CD4-positive, alpha-beta T cell treated with Interleukin-17A for 4 hours (primary cell): ENCODE results near the gene TRMU.

Experiments used
- DNase-seq: peaks from one replicate; pipeline ENCODE4 v3.0.0-alpha.2; 2020; ENCODE audit warnings: mixed read lengths

Gene TRMU

DNA sequence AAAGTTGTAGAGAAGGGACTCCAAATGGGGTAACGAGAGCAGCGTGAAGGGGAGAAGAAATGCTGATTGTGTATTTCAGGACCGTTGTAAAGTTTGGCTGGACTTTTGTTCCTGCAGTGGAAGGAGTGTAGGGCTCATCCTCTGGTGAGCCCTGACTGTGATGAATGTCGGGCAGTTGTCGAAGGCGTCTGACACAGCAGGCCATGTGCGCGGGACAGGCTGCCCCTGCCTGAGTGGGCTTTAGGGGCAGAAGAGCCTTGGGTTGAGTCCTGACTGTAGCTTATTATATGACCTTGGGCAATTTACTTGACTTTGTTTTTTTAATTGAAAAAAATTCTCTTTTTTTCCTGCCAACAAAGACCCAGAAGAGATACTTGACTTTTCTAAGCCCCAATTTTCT lies 3.1 kb downstream of the TRMU start:
- no peak for DNase-seq

GRCh38 chr22:46339956-46340355 lies 4.4 kb downstream of the TRMU start:
- no peak for DNase-seq

DNA sequence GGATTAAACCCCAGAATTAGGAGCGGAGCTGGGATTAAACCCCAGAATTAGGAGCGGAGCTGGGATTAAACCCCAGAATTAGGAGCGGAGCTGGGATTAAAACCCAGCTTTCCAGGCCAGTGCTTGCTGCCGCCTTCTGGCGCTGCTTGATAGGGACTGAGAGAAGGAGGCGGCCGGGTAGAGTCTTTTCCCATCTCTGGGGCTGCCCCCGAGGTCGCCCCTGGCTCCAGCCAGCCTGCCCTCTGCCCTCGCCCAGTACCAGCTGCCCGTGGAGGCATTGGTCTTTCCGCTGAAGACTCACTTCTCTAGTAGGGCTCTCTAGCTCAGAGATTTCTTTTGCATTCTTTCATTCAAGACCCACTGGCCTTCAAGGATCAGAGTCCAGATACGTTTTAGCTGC lies 5.2 kb downstream of the TRMU start:
- no peak for DNase-seq

GRCh38 chr22:46346680-46347405 lies 11.3 kb downstream of the TRMU start:
- DNase-seq, result no peak

- DNase-seq, result no peak
These were observed 12.1 kb downstream of the TRMU start for GRCh38 chr22:46347646-46348045.

GRCh38 chr22:46348099-46348695 lies 12.7 kb downstream of the TRMU start:
- DNase-seq, result no peak

- no peak for DNase-seq
These were observed 13.7 kb downstream of the TRMU start for GRCh38 chr22:46349238-46349637.

DNA sequence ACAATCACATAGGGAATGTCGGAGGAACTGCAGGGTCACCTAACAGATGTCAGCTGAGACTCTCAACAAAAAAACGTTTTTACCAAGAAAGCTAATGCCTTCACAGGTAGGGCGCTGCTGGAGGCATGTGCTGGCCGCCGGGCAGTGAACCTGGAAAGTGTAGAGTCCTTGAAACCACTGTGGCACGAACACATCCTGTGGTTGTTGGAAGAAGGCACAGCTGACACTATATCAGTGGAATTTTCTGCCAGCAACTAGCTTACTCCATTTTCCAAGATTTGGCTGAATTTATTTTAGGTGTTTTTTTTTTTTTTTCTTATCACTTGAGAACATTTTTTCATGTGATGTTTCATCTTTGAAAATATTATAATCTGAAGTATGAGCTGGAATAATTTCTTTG lies 14.2 kb downstream of the TRMU start:
- no peak for DNase-seq

- no peak for DNase-seq
These were observed 14.6 kb downstream of the TRMU start for GRCh38 chr22:46350121-46350520.

DNA sequence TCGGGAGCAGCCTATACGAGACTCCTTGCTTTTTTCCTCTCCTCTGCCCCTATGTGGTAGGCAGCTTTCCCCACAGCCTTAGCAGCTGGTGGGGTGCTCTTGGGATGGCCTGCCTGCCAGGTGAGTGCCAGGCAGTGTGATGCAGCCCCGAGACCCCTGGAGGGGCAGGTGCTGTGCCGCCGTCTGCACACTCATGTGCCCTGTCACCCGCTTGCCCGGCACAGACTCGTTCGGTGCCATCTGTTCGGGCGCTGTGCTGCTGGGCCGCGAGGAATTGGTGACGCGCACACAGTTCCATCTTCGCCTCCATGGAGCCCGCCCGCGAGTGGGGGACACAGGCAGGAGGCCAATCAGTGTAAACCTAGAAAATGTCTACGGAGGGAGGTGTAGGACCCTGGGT lies 15.1 kb downstream of the TRMU start:
- DNase-seq, result no peak

- DNase-seq, result no peak
These were observed 15.7 kb downstream of the TRMU start for GRCh38 chr22:46351131-46351735.

DNA sequence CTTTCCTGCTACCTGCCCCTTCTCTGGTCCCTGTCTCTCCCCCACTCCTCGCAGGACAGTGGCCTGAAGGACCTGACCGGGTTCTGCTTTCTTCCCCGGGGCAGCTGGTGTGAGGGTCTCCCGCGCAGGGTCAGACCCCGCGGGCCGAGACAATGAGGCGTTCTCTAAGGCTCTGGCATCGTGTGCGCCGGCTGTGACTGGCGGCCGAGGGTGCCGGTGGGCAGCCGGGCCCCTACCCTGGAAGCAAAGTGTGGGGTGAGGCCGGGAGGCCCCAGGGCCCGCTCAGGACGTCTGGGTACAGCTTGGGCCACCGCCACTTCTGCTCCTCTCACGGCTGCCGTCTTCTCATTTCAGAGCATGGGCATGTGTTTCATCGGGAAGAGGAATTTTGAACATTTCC lies 16.3 kb downstream of the TRMU start:
- DNase-seq, result no peak

DNA sequence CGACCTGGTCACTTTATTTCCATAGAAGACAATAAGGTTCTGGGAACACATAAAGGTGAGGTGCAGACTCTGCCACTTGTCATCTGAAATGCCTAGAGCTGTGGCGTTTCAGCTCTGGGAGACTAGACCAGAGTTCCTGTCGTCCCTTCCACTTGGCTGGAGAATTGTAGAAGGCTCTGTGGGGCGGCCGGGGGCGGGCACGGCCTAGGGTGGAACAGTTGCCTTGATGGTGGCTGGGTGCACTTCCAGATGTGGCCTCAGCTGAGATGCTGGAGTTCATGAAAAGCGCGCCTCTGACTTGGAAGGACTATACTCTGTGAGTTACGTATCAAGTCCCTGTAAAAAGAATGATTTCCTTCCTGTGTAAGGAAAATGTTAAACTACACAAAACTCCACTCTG lies 16.8 kb downstream of the TRMU start:
- DNase-seq, result no peak

DNA sequence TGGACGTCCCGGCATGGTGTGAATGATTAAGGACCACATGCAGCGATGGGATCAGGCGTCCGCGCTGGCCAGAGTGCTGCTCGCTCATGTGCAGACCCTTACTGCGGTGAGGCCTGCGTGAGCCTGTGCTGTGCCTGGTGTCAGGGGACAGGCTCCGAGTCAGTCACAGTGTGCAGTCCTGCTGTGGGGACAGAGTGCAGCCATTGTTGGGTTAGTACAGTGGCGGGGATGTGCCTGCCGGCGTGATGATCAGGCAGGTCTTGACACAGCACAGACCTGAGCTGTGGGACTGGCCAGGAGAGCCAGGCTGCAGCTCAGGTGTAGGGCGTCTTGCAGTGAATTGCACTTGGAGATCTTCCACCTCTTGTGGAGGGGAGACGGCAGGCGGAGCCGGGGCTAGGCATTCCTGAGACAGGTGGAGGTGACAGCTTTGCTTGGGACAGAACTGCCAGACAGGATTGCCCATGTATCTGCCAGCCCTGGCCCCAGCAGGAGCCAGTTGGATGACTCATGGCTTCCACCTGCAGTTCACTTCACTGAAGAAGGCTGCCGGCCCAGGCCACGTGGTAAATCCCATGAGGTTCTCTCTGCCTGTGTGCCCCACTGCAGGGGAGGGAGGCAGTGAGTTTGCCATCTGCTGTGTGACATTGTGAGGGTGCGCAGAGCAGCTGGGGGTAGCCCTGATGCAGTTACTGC lies 17.3 kb downstream of the TRMU start:
- DNase-seq, result no peak

DNA sequence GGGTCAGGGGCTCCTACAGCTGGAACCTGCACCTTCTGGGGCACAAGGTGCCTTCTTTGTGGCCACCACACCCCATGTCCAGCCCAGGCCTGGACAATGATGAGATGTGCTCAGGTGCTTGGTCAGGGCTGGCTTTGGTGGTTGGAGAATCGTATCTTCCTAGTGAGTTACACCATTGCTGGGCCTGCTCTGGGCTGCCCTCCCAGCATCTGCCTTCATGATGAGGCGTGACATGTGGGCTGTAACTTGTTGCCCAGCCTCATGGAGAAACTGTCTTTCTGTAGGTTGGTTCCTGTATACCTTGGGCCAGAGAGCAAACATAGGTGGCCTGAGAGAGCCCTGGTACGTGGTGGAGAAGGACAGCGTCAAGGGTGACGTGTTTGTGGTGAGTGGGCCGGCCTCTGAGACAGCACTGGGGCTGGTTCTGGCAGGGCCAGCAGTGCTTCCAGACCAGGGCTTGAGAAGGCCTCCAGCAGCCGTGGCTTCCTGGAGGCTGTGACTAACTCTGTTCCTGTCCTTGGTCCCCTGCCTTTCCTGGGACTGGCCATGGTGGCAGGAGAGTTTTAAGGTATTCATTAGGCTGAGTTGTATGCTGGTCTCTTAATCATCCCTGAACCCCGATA lies 18.1 kb downstream of the TRMU start:
- DNase-seq, result no peak

DNA sequence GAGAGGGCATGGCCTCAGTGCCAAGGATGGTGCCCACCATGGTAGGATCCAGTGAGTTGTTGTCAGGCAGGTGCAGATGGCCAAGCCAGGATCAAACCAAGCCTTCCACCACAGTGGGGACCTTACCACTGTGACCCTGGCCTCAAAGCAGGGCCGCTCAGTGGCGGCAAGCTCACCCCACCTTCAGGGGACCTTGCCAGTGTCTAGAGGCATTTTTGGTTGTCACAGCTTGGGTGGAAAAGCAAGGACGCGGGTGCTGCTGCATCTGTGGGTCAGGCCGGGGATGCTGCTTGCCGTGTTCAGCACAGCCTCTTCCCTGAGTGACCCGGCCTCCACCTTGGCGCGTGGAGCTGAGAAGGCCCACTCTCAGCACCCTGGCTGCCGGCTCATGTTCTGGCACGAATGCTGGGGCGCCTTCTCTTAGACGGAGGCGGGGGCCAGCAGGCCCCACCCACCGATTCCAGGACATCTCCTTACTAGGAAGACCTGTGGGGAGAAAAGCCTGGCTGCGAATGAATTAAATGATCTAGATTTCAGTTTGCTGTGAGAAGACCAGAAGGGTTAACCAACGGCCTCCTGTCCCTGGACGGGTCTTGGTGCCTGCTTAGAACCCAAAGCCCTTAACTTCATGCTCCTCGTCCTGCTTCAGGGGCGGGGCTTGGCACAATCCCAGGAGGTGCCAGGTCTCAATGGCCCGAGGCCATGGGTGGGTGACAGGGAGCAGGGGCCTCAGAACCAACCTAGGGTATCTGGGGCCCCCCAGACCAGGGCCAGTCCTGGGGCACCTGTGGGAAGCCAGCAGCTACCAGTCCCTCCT lies 18.9 kb downstream of the TRMU start:
- no peak for DNase-seq

DNA sequence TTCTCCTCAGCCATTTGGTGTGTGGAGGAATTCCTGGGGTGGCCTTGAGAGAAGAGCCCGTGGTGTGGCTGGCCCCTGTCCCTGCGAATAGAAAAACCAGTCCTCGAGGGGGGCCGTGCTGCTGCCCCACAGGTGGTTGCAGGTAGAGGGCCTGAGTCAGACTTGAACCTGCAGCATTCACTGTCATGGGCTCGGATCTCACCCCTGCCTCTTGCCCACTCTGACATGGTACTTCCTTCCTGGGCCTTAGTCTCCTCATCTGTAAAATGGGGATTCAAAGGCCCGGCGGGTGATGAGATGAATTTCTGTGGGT lies 19.4 kb downstream of the TRMU start:
- no peak for DNase-seq

- peak; percentile 62 for DNase-seq
These were observed 20.0 kb downstream of the TRMU start for GRCh38 chr22:46355369-46355995.

GRCh38 chr22:46355996-46356471 lies 20.5 kb downstream of the TRMU start:
- no peak for DNase-seq

DNA sequence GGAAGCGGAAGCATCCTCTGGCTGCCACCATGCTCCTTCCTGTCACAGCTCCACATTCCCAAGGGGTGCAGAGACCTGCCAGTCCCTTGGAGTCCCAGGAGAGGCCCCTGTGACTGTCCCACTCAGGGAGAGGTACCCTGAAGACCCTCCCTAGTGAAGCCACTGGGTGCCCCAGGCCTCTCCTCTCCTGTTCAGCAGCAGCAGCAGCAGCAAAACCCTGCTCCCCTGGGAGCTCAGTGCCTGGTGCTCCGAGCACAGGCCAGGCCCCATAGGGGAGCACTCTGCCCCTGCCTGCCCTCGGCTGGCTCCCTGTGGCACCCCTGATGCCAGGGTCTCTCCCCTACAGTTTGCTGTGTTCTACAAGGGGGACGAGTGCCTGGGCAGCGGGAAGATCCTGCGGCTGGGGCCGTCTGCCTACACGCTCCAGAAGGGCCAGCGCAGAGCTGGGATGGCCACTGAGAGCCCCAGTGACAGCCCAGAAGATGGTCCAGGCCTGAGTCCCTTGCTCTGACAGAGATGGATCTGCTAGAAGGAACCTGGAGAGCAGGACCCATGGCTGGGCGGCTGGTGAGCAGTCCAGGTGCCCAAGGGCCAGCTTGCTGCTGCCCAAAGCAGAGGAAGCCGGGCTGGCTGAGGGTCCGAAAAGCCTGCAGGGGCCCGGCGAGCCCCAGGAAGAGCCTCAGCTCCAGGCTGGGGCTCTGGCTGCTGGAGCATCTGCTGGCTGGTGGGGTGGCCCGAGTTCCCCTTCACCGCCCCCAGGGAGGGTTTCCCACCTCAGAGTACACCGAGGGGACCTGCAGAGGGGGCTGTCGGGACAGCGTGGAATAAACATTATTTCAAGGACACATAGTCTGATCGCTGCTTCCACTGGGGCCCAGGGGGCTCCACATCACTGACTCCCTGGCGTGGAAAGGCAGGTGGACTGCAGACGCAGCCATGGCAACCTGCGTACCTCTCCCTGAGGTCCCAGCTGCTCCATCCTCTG lies 21.3 kb downstream of the TRMU start:
- DNase-seq, result no peak
